ENCODE results near the gene ERMARD.

The ERMARD gene

GRCh38 chr6:169803271-169803811 is 51.9 kb downstream of the ERMARD start:
- DNase-seq: no peak

DNA sequence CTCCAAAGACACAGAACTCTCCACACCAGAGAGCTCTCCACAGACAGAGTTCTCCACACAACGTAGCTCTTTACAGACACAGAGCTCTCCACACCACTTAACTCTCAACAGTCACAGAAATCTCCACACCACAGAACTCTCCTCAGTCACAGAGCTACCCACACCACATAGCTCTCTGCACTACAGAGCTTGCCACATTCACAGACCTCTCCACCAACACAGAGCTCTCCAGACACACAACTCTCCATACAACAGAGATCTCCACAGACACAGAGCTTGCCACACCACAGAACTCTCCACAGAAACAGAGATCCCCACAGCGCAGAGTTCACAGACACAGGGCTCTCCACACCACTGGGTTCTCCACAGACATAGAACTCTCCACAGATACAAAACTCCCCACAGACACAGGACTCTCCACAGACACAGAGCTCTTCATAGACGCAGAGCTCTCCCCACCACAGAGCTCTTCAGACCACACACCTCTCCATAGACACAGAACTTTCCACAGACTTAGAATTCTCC is 52.5 kb downstream of the ERMARD start:
- DNase-seq: no peak

DNA sequence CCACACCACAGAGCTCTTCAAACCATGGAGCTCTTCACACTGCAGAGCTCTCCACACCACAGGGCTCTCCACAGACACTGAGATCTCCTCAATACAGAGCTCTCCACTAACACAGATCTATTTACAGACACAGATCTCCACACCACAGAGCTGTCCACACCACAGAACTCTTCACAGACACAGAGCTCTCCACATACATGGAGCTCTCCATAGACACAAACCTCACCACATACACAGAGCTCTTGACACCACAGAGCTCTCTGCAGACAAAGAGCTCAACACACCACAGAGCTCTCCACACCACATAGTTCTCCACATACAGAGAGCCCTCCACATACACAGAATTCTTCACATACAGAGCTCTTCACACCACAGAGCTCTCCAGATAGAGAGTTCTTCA is 53.0 kb downstream of the ERMARD start:
- no peak for DNase-seq

- no peak for DNase-seq
These were observed 53.9 kb downstream of the ERMARD start for GRCh38 chr6:169805242-169805838.

GRCh38 chr6:169806701-169807100 is 55.3 kb downstream of the ERMARD start:
- no peak for DNase-seq

DNA sequence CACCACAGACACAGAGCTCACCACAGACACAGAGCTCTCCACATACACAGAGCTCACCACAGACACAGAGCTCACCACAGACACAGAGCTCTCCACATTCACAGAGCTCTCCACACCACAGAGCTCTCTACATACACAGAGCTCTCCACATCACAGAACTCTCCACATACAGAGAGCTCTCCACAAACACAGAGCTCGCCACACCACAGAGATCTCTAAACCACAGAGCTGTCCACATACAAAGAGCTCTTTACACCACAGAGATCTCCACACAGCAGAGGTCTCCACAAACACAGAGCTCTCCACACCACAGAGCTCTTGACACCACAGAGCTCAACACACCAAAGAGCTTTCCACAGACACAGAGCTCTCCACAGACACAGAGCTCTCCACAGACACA is 55.8 kb downstream of the ERMARD start:
- DNase-seq: no peak

GRCh38 chr6:169807699-169808607 is 56.5 kb downstream of the ERMARD start:
- no peak for DNase-seq

DNA sequence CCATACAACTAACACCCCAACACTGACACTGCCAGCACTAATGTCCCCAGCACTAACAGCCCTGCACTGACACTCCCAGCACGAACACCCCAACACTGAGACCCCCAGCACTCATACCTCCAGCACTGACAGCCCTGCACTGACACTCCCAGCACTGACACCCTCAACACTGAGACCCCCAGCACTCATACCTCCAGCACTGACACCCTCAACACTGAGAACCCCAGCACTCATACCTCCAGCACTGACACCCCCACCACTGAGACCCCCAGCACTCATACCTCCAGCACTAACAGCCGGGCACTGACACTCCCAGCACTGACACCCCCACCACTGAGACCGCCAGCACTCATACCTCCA is 57.2 kb downstream of the ERMARD start:
- DNase-seq: no peak

GRCh38 chr6:169809386-169809785 is 58.0 kb downstream of the ERMARD start:
- no peak for DNase-seq

DNA sequence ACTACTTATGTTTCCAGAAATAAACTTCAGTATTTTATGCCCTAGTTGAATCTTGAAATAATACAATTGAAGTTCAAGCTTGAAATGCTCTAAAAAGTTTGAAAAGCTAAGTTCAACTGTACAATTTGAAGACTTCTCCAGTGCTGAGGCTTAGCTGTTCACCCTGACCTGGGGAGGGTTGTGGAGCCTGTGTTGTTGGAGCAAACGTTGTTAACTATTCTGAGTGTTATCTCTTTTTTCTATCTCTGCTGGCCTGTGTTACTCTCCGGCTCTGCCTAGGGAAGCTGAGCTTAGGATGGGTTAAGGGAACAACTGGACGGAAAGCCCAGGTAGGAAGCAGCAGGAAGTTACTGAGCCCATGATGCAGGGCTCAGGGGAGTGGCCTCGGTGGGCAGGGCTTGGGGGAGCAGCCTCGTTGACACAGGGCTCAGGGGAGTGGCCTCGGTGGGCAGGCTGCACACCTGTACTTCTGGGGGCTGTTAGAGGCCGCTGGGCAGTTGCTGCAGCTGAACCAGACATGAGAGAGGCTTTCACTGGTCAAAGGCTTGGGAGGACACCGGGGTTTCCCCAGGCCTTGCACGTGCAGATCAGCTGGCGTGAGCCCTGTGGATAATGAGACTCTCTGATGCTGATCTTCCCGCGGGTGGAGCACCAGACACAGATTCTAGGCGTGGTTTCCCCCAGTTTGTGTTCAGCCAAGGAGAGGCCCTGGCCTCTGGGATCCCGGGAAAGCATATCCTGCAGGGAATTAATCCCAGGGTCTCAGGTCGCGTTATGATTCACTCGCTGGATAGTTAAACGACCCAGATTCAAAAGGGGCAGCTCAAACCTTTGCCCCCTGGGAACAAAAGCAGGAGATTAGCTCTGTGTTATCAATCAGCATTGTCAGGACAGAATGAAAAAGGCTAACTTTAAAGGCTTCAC is 58.9 kb downstream of the ERMARD start:
- peak; percentile 60 for DNase-seq

- no peak for DNase-seq
These were observed 59.6 kb downstream of the ERMARD start for GRCh38 chr6:169811072-169811471.

DNA sequence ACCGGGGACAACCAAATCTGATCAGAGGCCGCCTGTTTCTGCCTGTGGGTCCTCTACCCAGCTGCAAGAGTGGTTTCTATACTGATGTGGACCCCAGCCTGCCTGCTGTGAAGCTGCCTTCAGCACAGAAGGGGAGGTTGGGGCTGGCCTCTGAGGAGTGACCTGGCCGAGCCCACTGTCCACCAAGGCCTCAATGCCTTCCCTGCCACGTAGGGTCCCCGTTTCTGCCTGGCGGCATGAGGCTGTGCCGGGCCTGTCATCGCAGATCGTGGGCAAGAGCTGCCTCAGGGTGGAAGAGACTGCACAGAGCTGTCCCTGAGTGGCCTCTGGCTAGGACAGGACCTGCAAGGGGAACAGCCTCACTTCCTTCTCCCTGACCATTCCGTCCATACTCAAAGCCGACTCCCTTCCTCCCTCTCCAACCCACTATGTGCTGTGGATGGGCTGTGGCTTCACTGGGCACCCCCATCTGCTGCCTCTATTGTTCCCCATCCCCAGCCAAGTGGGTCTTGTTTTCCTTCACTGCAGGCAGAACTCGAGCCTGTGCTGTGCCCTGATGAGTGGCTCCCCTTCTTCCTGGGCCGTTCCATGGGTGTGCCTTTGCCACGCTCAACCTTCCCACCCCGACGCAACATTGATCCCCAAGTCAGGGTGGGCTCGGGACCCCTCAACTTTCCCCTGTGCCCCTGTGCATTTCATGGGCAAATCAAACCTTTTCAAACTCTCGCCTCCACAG is 60.3 kb downstream of the ERMARD start:
- DNase-seq: no peak

DNA sequence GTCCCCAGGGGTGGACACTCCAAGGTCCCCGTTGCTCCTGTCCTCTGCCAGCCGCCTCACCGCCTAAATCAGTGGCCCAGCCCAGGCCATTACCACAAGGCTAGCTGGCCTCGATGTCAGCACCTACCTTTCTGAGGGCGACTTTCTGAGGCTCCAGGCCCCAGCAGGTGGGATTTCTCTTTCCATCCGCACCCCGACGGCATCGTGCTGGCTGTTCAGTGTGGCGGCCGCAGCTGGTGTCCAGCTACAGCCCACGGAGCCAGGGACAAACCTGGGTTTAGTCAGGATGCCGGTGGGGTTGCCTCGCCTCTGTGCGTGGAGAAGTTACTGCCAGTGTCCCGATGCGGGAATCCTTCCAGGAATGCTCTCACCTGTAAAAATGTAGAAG is 60.8 kb downstream of the ERMARD start:
- DNase-seq: no peak

DNA sequence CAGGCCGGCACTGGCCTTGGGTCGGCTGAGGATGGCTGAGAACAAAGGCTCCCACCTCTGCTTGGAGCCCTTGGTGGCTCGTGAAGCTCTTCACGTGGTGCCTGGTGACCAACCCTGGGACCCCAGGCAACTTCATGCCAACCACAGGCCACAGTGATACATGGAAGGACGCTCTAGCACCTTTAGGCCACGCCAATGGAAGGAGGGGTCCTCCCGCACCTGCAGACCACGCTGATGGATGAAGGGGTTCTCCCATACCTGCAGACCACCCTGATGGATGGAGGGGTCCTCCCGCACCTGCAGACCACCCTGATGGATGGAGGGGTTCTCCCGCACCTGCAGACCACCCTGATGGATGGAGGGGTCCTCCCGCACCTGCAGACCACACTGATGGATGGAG is 62.5 kb downstream of the ERMARD start:
- DNase-seq: no peak

DNA sequence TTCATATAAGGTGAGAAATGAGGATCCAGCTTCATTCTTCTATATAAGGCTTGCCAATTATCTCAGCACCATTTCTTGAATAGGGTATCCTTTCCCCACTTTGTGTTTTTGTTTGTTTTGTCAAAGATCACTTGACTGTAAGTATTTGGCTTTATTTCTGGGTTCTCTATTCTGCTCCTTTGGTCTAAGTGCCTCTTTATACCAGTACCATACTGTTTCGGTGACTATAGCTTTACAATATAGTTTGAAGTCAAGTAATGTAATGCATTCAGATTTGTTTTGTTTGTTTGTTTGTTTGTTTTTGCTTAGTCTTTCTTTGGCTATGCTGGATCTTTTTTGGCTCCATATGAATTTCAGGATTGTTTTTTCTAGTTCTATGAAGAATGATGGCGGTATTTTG is 64.6 kb downstream of the ERMARD start:
- no peak for DNase-seq

- DNase-seq: no peak
These were observed 65.6 kb downstream of the ERMARD start for GRCh38 chr6:169816975-169817374.

DNA sequence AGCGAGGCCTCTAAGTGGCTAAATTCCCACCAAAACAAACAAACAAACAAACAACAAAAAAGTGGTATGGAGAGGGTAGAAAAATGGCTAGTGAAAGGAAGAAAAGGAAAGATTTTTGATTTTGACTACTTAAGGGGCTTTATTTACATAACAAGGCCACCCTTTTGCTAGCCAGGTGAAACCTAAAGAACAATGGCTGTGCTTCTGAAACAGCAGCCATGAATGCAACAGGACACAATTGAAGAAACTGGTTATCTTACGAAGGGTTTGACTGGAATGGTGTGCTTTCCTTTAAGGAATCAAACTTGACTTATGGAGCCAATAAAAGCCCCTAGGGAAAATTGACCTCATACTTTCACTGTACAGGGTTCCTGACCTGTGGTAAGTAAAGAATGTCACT is 68.9 kb downstream of the ERMARD start:
- DNase-seq: no peak

DNA sequence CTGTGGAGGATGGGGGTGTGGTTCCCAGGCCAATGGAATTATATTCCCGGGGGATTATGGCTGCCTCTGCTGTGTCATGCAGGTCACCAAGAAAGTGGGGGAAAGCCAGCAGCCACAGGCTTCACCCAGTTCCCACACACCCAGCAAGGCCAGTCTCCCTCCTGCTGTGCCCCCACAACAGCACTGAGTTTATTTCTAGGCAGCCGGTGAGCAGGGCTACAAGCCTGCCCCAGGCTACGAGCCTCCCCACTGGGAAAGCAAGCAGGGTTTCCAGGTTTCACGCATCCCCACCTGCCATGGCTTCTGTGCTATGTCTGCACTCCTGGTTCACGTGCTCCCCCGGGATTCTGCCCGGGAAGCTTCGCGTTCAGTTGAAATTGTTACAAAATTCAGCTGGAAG is 72.6 kb downstream of the ERMARD start:
- DNase-seq: no peak

GRCh38 chr6:169824848-169825557 is 73.6 kb downstream of the ERMARD start:
- no peak for DNase-seq

GRCh38 chr6:169825558-169826225 is 74.3 kb downstream of the ERMARD start:
- DNase-seq: no peak

- DNase-seq: no peak
These were observed 75.3 kb downstream of the ERMARD start for GRCh38 chr6:169826697-169827096.

Measured in NCI-H510A treated with DMSO at 0.1 percent for 48 hours (cell line).